GM23338 (cell line): ENCODE data around the gene FRMPD1. TPM values are rescaled to one million over a fixed set of nuclear protein-coding genes. Genes with fewer than 3 reads are reported as not detected.

Source experiments
- ATAC-seq: fragments of 200-7000 bp; cut with Tn5 transposase; 3 replicates; pipeline ENCODE4 v1.9.1; 2020
- DNase-seq: peaks from one replicate; pipeline ENCODE4 v3.0.0-alpha.2; 2015; ENCODE audit warnings: low spot score
- H2AFZ ChIP-seq: fragments of 200-600 bp; sonication (generic); 2 replicates; pipeline ENCODE4 v1.8.0; 2016; ENCODE audit warnings: antibody characterized with exemption, mild to moderate bottlenecking, moderate library complexity
- H3F3A ChIP-seq: fragments of 200-600 bp; sonication (generic); replicated peaks from 2 replicates; pipeline ENCODE4 v1.8.0; 2017; ENCODE audit warnings: antibody characterized with exemption, mixed run types, low read depth
- H3K27ac ChIP-seq: fragments of 200-600 bp; sonication (generic); 2 replicates; pipeline ENCODE4 v1.6.1; 2016; ENCODE audit warnings: low read depth
- H3K27me3 ChIP-seq: fragments of 200-600 bp; sonication (generic); 2 replicates; pipeline ENCODE4 v1.8.0; 2016; ENCODE audit warnings: mild to moderate bottlenecking, mixed run types, moderate library complexity; ENCODE audit not compliant: insufficient read depth
- H3K36me3 ChIP-seq: fragments of 200-600 bp; sonication (generic); 2 replicates; pipeline ENCODE4 v1.8.0; 2016; ENCODE audit warnings: mild to moderate bottlenecking; ENCODE audit not compliant: insufficient read depth
- H3K4me1 ChIP-seq: fragments of 200-600 bp; sonication (generic); 2 replicates; pipeline ENCODE4 v1.8.0; 2016; ENCODE audit warnings: mild to moderate bottlenecking, moderate library complexity; ENCODE audit not compliant: insufficient read depth
- H3K4me2 ChIP-seq: fragments of 200-600 bp; sonication (generic); 2 replicates; pipeline ENCODE4 v1.7.1; 2017; ENCODE audit warnings: mixed run types
- H3K4me3 ChIP-seq: fragments of 200-600 bp; sonication (generic); 2 replicates; pipeline ENCODE4 v1.6.1; 2016; ENCODE audit warnings: mixed run types
- H3K79me2 ChIP-seq: fragments of 200-600 bp; sonication (generic); replicated peaks from 2 replicates; pipeline ENCODE4 v1.8.0; 2017; ENCODE audit warnings: mild to moderate bottlenecking; ENCODE audit not compliant: insufficient read depth
- H3K9me2 ChIP-seq: fragments of 200-600 bp; sonication (generic); 2 replicates; pipeline ENCODE4 v1.8.0; 2017; ENCODE audit not compliant: insufficient read depth
- H4K20me1 ChIP-seq: fragments of 200-600 bp; sonication (generic); replicated peaks from 2 replicates; pipeline ENCODE4 v1.8.0; 2017; ENCODE audit warnings: mild to moderate bottlenecking; ENCODE audit not compliant: insufficient read depth
- H3K27ac Mint-ChIP-seq: 2 replicates; pipeline ENCODE4 v1.8.0; 2020; ENCODE audit warnings: inconsistent platforms, mild to moderate bottlenecking, moderate library complexity, mixed read lengths
- H3K27me3 Mint-ChIP-seq: 3 replicates; pipeline ENCODE4 v1.8.0; 2022; ENCODE audit warnings: low read depth, mild to moderate bottlenecking, moderate library complexity, mixed read lengths, inconsistent platforms; ENCODE audit not compliant: insufficient read depth, poor library complexity
- H3K36me3 Mint-ChIP-seq: 3 replicates; pipeline ENCODE4 v1.8.0; 2021; ENCODE audit warnings: low read depth, mild to moderate bottlenecking, inconsistent platforms, moderate library complexity, mixed read lengths
- H3K4me1 Mint-ChIP-seq: 3 replicates; pipeline ENCODE4 v1.8.0; 2020; ENCODE audit warnings: mild to moderate bottlenecking, inconsistent platforms, mixed read lengths
- H3K4me3 Mint-ChIP-seq: 3 replicates; pipeline ENCODE4 v1.8.0; 2021; ENCODE audit warnings: moderate library complexity, mild to moderate bottlenecking, inconsistent platforms, mixed read lengths
- H3K9me3 Mint-ChIP-seq: 3 replicates; pipeline ENCODE4 v1.8.0; 2020; ENCODE audit warnings: moderate library complexity, mild to moderate bottlenecking, inconsistent platforms, mixed read lengths
- EZH2 ChIP-seq: fragments of 200-600 bp; sonication (generic); IDR thresholded peaks from one replicate; pipeline ENCODE4 v1.8.0; 2017; ENCODE audit warnings: antibody characterized with exemption, mild to moderate bottlenecking, low read depth; ENCODE audit not compliant: unreplicated experiment
- EZH2phosphoT487 ChIP-seq: fragments of 200-600 bp; sonication (generic); IDR thresholded peaks from one replicate; pipeline ENCODE4 v1.8.1; 2018; ENCODE audit warnings: antibody characterized with exemption; ENCODE audit not compliant: unreplicated experiment
- JUNB ChIP-seq: IDR thresholded peaks from one replicate; pipeline ENCODE4 v1.6.1; 2016; ENCODE audit warnings: antibody characterized with exemption; ENCODE audit not compliant: unreplicated experiment
- POLR2AphosphoS5 ChIP-seq: IDR thresholded peaks from 2 replicates; pipeline ENCODE4 v1.6.1; 2016; ENCODE audit warnings: antibody characterized with exemption, low read depth
- ZNF114 ChIP-seq: fragments of 250-450 bp; sonication (Bioruptor Pico); IDR thresholded peaks from 2 replicates; pipeline ENCODE4 v1.5.0; 2020; ENCODE audit warnings: mild to moderate bottlenecking, moderate library complexity
- ZNF331 ChIP-seq: fragments of 250-450 bp; sonication (Bioruptor Pico); IDR thresholded peaks from 2 replicates; pipeline ENCODE4 v1.5.0; 2020; ENCODE audit warnings: low read depth, mild to moderate bottlenecking, moderate library complexity
- polyA plus RNA-seq: library from polyadenylated mRNA; unstranded; fragments of >200 nt; fragmentation: Nextera tagmentation; extraction: Ambion mirVana; gene quantifications from 2 replicates; pipeline ENCODE4 v1.2.1, GENCODE V29; 2016
- total RNA-seq: library from RNA; depleted of rRNA; stranded (reverse); fragments of >200 nt; shearing (Covaris generic); gene quantifications from 2 replicates; pipeline ENCODE4 v1.2.3, GENCODE V29; 2014
- TF ChIP-seq, protein P1 (sequence below): IDR thresholded peaks from 2 replicates; pipeline ENCODE4 v1.6.1; 2016; ENCODE audit warnings: antibody characterized with exemption
- TF ChIP-seq, protein P2 (sequence below): fragments of 250-450 bp; sonication (Bioruptor Pico); IDR thresholded peaks from 2 replicates; pipeline ENCODE4 v1.5.0; 2020; ENCODE audit warnings: mild to moderate bottlenecking, moderate library complexity
- TF ChIP-seq, protein P3 (sequence below): IDR thresholded peaks from one replicate; pipeline ENCODE4 v1.6.1; 2018; ENCODE audit warnings: antibody characterized with exemption; ENCODE audit not compliant: unreplicated experiment

FRMPD1 gene
- total and polyA plus RNA-seq, 2 experiments from 2014 or later = 0.23 to 0.63 TPM

DNA sequence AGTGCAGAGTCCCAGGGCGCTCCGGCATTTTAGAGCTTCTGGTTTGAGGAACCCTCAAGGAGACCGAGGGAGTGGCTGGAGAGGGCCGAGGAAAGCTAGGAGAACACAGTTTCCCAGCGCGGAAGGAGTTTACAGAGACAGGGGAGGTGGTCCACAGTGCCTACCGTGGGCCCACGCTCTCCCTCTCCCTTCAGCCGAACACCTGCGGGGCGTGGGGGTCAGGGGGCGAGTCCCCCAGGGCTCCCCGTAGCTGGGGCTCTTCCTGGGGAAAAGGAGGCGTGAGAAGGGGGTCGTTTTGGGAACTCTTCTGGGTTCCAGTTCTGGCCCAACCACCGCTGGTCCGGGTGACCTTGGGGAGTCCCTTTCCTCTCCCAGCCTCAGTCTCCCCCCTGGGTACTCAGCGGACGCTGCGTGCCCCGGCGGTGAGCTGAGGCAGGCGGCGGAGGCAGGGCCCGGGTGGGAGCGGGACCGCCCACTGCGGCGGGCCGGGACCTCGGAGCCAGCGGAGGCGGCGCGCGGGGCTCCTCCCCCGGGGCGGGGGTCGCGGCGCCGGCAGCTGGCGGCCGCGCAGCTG is 368 bp upstream of the FRMPD1 start:
- peak overlapping the region; percentile 68 for H3K4me3 ChIP-seq
- peaks cover 8% of the 10 kb centered on the region; the same call in 1 of the 3 replicates for H3K4me1 Mint-ChIP-seq
- H3K4me3 Mint-ChIP-seq = peak overlapping the region; percentile 66
- TF ChIP-seq JUNB (no peak), EZH2phosphoT487 (no peak), EZH2 (no peak), ZNF331 (CRISPR knock-in tag) (no peak), ZNF114 (CRISPR knock-in tag) (no peak), POLR2AphosphoS5 (no peak)
- TF ChIP-seq, protein P1, sequence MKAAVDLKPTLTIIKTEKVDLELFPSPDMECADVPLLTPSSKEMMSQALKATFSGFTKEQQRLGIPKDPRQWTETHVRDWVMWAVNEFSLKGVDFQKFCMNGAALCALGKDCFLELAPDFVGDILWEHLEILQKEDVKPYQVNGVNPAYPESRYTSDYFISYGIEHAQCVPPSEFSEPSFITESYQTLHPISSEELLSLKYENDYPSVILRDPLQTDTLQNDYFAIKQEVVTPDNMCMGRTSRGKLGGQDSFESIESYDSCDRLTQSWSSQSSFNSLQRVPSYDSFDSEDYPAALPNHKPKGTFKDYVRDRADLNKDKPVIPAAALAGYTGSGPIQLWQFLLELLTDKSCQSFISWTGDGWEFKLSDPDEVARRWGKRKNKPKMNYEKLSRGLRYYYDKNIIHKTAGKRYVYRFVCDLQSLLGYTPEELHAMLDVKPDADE = no peak
- TF ChIP-seq, protein P2, sequence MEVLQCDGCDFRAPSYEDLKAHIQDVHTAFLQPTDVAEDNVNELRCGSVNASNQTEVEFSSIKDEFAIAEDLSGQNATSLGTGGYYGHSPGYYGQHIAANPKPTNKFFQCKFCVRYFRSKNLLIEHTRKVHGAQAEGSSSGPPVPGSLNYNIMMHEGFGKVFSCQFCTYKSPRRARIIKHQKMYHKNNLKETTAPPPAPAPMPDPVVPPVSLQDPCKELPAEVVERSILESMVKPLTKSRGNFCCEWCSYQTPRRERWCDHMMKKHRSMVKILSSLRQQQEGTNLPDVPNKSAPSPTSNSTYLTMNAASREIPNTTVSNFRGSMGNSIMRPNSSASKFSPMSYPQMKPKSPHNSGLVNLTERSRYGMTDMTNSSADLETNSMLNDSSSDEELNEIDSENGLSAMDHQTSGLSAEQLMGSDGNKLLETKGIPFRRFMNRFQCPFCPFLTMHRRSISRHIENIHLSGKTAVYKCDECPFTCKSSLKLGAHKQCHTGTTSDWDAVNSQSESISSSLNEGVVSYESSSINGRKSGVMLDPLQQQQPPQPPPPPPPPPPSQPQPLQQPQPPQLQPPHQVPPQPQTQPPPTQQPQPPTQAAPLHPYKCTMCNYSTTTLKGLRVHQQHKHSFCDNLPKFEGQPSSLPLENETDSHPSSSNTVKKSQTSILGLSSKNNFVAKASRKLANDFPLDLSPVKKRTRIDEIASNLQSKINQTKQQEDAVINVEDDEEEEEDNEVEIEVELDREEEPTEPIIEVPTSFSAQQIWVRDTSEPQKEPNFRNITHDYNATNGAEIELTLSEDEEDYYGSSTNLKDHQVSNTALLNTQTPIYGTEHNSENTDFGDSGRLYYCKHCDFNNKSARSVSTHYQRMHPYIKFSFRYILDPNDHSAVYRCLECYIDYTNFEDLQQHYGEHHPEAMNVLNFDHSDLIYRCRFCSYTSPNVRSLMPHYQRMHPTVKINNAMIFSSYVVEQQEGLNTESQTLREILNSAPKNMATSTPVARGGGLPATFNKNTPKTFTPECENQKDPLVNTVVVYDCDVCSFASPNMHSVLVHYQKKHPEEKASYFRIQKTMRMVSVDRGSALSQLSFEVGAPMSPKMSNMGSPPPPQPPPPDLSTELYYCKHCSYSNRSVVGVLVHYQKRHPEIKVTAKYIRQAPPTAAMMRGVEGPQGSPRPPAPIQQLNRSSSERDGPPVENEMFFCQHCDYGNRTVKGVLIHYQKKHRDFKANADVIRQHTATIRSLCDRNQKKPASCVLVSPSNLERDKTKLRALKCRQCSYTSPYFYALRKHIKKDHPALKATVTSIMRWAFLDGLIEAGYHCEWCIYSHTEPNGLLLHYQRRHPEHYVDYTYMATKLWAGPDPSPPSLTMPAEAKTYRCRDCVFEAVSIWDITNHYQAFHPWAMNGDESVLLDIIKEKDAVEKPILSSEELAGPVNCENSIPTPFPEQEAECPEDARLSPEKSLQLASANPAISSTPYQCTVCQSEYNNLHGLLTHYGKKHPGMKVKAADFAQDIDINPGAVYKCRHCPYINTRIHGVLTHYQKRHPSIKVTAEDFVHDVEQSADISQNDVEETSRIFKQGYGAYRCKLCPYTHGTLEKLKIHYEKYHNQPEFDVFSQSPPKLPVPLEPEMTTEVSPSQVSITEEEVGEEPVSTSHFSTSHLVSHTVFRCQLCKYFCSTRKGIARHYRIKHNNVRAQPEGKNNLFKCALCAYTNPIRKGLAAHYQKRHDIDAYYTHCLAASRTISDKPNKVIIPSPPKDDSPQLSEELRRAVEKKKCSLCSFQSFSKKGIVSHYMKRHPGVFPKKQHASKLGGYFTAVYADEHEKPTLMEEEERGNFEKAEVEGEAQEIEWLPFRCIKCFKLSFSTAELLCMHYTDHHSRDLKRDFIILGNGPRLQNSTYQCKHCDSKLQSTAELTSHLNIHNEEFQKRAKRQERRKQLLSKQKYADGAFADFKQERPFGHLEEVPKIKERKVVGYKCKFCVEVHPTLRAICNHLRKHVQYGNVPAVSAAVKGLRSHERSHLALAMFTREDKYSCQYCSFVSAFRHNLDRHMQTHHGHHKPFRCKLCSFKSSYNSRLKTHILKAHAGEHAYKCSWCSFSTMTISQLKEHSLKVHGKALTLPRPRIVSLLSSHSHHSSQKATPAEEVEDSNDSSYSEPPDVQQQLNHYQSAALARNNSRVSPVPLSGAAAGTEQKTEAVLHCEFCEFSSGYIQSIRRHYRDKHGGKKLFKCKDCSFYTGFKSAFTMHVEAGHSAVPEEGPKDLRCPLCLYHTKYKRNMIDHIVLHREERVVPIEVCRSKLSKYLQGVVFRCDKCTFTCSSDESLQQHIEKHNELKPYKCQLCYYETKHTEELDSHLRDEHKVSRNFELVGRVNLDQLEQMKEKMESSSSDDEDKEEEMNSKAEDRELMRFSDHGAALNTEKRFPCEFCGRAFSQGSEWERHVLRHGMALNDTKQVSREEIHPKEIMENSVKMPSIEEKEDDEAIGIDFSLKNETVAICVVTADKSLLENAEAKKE = no peak
- TF ChIP-seq, protein P3, sequence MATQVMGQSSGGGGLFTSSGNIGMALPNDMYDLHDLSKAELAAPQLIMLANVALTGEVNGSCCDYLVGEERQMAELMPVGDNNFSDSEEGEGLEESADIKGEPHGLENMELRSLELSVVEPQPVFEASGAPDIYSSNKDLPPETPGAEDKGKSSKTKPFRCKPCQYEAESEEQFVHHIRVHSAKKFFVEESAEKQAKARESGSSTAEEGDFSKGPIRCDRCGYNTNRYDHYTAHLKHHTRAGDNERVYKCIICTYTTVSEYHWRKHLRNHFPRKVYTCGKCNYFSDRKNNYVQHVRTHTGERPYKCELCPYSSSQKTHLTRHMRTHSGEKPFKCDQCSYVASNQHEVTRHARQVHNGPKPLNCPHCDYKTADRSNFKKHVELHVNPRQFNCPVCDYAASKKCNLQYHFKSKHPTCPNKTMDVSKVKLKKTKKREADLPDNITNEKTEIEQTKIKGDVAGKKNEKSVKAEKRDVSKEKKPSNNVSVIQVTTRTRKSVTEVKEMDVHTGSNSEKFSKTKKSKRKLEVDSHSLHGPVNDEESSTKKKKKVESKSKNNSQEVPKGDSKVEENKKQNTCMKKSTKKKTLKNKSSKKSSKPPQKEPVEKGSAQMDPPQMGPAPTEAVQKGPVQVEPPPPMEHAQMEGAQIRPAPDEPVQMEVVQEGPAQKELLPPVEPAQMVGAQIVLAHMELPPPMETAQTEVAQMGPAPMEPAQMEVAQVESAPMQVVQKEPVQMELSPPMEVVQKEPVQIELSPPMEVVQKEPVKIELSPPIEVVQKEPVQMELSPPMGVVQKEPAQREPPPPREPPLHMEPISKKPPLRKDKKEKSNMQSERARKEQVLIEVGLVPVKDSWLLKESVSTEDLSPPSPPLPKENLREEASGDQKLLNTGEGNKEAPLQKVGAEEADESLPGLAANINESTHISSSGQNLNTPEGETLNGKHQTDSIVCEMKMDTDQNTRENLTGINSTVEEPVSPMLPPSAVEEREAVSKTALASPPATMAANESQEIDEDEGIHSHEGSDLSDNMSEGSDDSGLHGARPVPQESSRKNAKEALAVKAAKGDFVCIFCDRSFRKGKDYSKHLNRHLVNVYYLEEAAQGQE = no peak
- H3K36me3 Mint-ChIP-seq = no peaks in the 10 kb centered on the region
- H3K9me2 ChIP-seq = no peaks in the 10 kb centered on the region
- DNase-seq (peak; percentile 26), ATAC-seq (peak; percentile 7; the same call in 2 of the 3 replicates)
- H3K27me3 Mint-ChIP-seq = peaks cover 47% of the 10 kb centered on the region
- no peaks in the 10 kb centered on the region for H3K79me2 ChIP-seq
- peak overlapping the region; percentile 98 for H2AFZ ChIP-seq
- no peaks in the 10 kb centered on the region for H3K9me3 Mint-ChIP-seq
- peaks cover 6% of the 10 kb centered on the region; the same call in 1 of the 2 replicates for H3K4me1 ChIP-seq
- no peaks in the 10 kb centered on the region for H3K36me3 ChIP-seq
- peak overlapping the region; percentile 82 for H3K4me2 ChIP-seq
- H4K20me1 ChIP-seq = no peaks in the 10 kb centered on the region
- H3F3A ChIP-seq = no peaks in the 10 kb centered on the region; the same call in 1 of the 2 replicates
- no peak overlapping the region for H3K27ac Mint-ChIP-seq
- H3K27ac ChIP-seq = no peak overlapping the region
- H3K27me3 ChIP-seq = peaks cover 70% of the 10 kb centered on the region
